ENCODE data around the gene NUP214. TPM values are rescaled to one million over a fixed set of nuclear protein-coding genes. Genes with fewer than 3 reads are reported as not detected.
A peak's percentile ranks its signal among the peaks of the same experiment; 100 is the strongest.

Gene NUP214
- total and polyA plus RNA-seq, 2 of the 8 experiments (the other 6 are each of a cell fraction or from before 2014, with no cell fraction given), result 28.6 to 50.2 TPM

GRCh38 chr9:131178382-131178781 is 53.0 kb downstream of the NUP214 start:
- no peak overlapping the region for H3K14ac ChIP-seq (ENCODE audit: insufficient read length)
- no peak overlapping the region for H3K23ac ChIP-seq (ENCODE audit: insufficient read length)
- H3K27ac ChIP-seq (ENCODE audit: low read depth, low read length), result no peak overlapping the region
- no peak overlapping the region for H3K4me2 ChIP-seq (ENCODE audit: insufficient read depth in 1 of 2, low read depth in 2 of 2, low read length in 2 of 2)
- peaks cover 1% of the 10 kb centered on the region in 2 experiments for H4K20me1 ChIP-seq (replicated peaks in 1 of 2; ENCODE audit: control insufficient read depth in 1 of 2, insufficient read depth in 2 of 2, low read length in 2 of 2)
- no peak overlapping the region for H2BK15ac ChIP-seq (ENCODE audit: low read length)
- no peak overlapping the region for H2BK20ac ChIP-seq (ENCODE audit: low read length)
- H2BK120ac ChIP-seq (replicated peaks; ENCODE audit: low read depth, low read length), result no peak overlapping the region
- no peak overlapping the region for H3K4ac ChIP-seq (replicated peaks; ENCODE audit: insufficient read length, low read depth, low read length)
- ChIA-PET CTCF (ENCODE audit: partially characterized antibody) (interaction anchor here (0.6 to 11.4 kb wide), 33 partner anchors 8 to 1595 kb away, joined by 3 to 120 read pairs (median 4); no protein-coding TSS in a partner anchor), POLR2A (ENCODE audit: partially characterized antibody) (no interaction called here)
- H2AFZ ChIP-seq (ENCODE audit: low read length), result no peak overlapping the region
- no peak overlapping the region for H3K18ac ChIP-seq (ENCODE audit: extremely low read depth, low read length)
- no peak overlapping the region for H3K9ac ChIP-seq (replicated peaks in 1 of 4; ENCODE audit: extremely low read depth in 1 of 4, low read depth in 3 of 4, low read length in 3 of 4)
- H4K5ac ChIP-seq (ENCODE audit: insufficient read length, low read depth, low read length), result no peak overlapping the region
- H3K23me2 ChIP-seq (ENCODE audit: low read depth, low read length), result no peaks in the 10 kb centered on the region
- FAIRE-seq (peak; percentile 85), DNase-seq (ENCODE audit: low read depth in 1 of 2, low spot score in 2 of 2) (peak; percentile 25 to 87)
- no peaks in the 10 kb centered on the region for H3K79me2 ChIP-seq (ENCODE audit: control insufficient read depth in 1 of 2, insufficient read depth in 2 of 2, low read length in 2 of 2)
- no peak overlapping the region for H2BK5ac ChIP-seq (ENCODE audit: low read depth, low read length)
- 53% methylated on average over 4 of the region's 4 CpGs; no CpG with 5 or more reads in 1 of the 2 experiments for WGBS, 2 experiments (ENCODE audit: extremely low coverage in 1 of 2, insufficient coverage in 1 of 2, insufficient read length in 1 of 2, insufficient replicate concordance in 2 of 2, low coverage in 1 of 2, low lambda C conversion rate in 2 of 2, missing lambda C conversion rate in 1 of 2)
- no peak overlapping the region for H2AK5ac ChIP-seq (ENCODE audit: low read depth, low read length)
- no peaks in the 10 kb centered on the region for H3K4me1 ChIP-seq (replicated peaks in 1 of 4; ENCODE audit: control insufficient read depth in 3 of 4, insufficient read depth in 4 of 4, low read length in 3 of 4)
- H3K9me3 ChIP-seq (ENCODE audit: insufficient read depth in 2 of 2, low read depth in 1 of 2, low read length in 1 of 2), result no peaks in the 10 kb centered on the region
- no peak overlapping the region for H4K91ac ChIP-seq (replicated peaks; ENCODE audit: insufficient read length, low read length)
- H4K8ac ChIP-seq (ENCODE audit: extremely low read depth, insufficient read depth, low read length), result no peak overlapping the region
- H3K79me1 ChIP-seq (ENCODE audit: low read depth, low read length), result no peaks in the 10 kb centered on the region
- no peak overlapping the region for H3K56ac ChIP-seq (replicated peaks; ENCODE audit: insufficient read length, low read depth, low read length)
- no peak overlapping the region for H2BK12ac ChIP-seq (ENCODE audit: low read depth, low read length)
- H3K4me3 ChIP-seq (ENCODE audit: extremely low read depth in 1 of 4, insufficient read depth in 2 of 4, low read depth in 3 of 4, low read length in 4 of 4), result no peak overlapping the region
- H3K27me3 ChIP-seq (replicated peaks in 1 of 4; ENCODE audit: control insufficient read depth in 3 of 4, extremely low read depth in 1 of 4, insufficient read depth in 3 of 4, low read length in 3 of 4), result no peaks in the 10 kb centered on the region
- H3K36me3 ChIP-seq (ENCODE audit: control insufficient read depth in 2 of 4, insufficient read depth in 4 of 4, low read length in 3 of 4), result peaks cover 11 to 36% (median 24%) of the 10 kb centered on the region in 4 experiments
- TF ChIP-seq SAP30 (IDR thresholded peaks at IDR 0.05; ENCODE audit: insufficient read depth, insufficient replicate concordance, low read length), result no peak
- no peak for TF ChIP-seq RBBP5 (IDR thresholded peaks at IDR 0.05; ENCODE audit: borderline replicate concordance, low read depth, low read length)
- no peak for TF ChIP-seq ASH2L (IDR thresholded peaks at IDR 0.05; ENCODE audit: low read length)
- TF ChIP-seq USF2 (IDR thresholded peaks at IDR 0.05; ENCODE audit: low read length), result no peak
- TF ChIP-seq SP2 (IDR thresholded peaks at IDR 0.05; ENCODE audit: low read length), result no peak
- TF ChIP-seq CBX8 (IDR thresholded peaks at IDR 0.05; ENCODE audit: borderline replicate concordance, low read depth, low read length), result no peak
- no peak for TF ChIP-seq TBP (IDR thresholded peaks at IDR 0.05; ENCODE audit: low read depth, low read length)
- TF ChIP-seq ZNF274 (IDR thresholded peaks at IDR 0.05; ENCODE audit: borderline replicate concordance, extremely low read depth, low read length), result no peak
- TF ChIP-seq GABPA (IDR thresholded peaks at IDR 0.05; ENCODE audit: borderline replicate concordance, insufficient read depth, low read length), result no peak
- TF ChIP-seq SP1 (IDR thresholded peaks at IDR 0.05; ENCODE audit: low read depth, low read length), result no peak
- TF ChIP-seq MAX (IDR thresholded peaks at IDR 0.05), result no peak
- no peak for TF ChIP-seq NANOG (IDR thresholded peaks at IDR 0.05; ENCODE audit: insufficient read depth, low read depth, low read length, poor library complexity, severe bottlenecking)
- TF ChIP-seq POLR2AphosphoS5 (IDR thresholded peaks at IDR 0.05; ENCODE audit: low read depth, low read length), result no peak
- TF ChIP-seq CREB1 (IDR thresholded peaks at IDR 0.05), result 0 out of 2 replicates have a peak, but pooled peaks have one; percentile 48

Data from H1 (cell line).